Activated T-cell treated with anti-CD3 and anti-CD28 coated beads for 4 hours (primary cell): ENCODE measurements around the gene SMAD2.
"Not testable (repeated sequence)": the region's sequence is repeated elsewhere in the genome, so short reads cannot be mapped to it uniquely, and the experiment has no call there.

Source experiments
- DNase-seq: peaks from one replicate; pipeline ENCODE4 v3.0.0-alpha.2; 2020

The SMAD2 gene

DNA sequence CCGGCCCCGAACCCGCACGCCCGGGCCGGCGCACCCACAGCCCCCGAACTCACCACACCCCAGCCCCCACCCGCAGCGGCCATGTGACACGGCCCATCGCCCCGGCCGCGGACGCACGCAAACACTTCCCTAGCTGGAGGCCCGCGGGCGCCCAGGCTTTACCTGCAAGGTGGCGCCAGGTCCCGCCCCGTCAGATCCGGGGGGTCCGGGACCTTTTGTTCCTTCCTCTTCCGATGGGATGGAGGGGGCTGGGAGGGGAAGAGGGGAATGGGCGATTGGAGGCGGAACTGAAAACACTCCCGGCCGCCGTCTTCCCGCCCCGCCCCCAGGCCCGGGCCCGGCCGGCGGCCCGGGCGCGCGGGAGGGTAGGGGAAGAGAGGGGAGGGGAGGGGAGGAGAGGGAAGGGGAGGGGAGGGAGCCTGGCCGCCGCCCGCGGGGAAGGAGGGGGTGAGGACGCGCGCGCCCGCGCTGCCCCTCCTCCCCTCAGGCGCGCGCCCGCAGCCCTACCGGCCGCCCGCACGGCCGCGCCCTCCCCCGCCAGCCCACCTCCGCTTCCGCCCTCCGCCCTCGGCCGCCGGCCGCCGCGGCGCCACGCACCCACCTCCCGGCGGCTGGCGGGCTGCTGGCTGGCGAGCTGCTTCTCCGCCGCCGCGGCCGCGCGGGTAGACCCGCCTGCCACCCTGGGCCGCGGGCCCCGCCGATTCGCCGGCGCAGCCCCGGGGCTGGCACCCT lies at the start of gene SMAD2:
SMAD2 (minus strand) TSS at position 461 of the 732 bp plus-strand sequence. CDS start 33,903 bp downstream, outside the sequence.
- DNase-seq: peak; percentile 59

GRCh38 chr18:47979611-47980200 lies 49.2 kb upstream of the SMAD2 start:
- no peak for DNase-seq

DNA sequence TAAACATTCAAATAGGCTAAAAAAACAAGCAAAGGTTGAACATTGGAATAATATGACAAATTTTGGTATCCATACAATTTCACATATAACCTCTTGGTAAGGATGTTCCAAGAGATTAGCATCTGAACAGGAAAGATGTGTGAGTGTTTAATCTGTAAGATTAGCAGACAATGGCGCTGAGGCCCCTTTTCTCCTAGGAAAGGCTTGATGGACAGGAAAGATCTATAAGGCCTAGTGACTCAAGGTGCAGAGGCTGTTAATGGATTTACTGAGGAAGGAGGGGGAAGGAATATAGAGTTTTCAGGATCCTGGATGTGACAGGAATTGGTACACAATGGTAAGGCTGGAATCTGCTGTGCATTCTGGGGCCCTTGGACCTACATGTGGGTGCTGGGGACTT lies 48.1 kb upstream of the SMAD2 start:
- no peak for DNase-seq

- DNase-seq: no peak
Observed at GRCh38 chr18:47978141-47978540, 47.7 kb upstream of the SMAD2 start.

GRCh38 chr18:47975701-47976100 lies 45.2 kb upstream of the SMAD2 start:
- no peak for DNase-seq

DNA sequence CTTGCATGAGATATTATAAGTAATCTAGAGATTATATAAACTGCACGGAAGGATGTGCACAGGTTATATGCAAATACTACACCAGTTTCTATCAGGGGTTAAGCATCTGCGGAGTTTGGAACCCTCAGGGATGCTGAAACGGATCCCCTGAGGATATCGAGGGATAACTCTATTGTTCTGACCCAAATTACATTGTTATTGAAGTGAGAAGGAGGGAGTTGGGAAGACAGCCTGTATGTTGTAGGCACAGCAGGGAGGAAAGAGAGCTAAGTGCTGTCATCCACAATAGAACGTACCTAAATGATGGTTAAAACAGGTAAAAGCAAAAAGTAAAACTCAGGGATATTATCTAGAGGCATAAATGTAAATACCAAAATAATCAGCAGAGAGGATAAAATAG lies 44.6 kb upstream of the SMAD2 start:
- DNase-seq: no peak

GRCh38 chr18:47970664-47971531 lies 40.4 kb upstream of the SMAD2 start:
- DNase-seq: no peak

DNA sequence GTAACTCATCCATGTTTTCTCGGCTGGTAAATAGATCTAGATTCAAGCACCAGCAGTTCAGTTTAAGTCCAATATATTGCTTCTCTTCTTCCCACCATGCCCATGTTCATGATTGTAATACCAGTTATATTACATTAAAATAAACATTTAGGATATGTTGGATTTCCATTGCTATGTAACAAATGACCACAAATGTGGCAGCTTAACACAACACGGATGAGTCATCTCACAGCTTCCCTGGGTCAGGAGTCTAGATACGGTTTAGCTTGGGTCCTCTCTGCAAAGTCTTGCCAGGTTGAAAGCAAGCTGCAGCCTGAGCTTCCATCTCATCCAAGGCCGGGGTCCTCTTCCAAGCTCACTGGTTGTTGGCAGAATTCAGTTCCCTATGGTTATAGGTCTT lies 39.4 kb upstream of the SMAD2 start:
- no peak for DNase-seq

DNA sequence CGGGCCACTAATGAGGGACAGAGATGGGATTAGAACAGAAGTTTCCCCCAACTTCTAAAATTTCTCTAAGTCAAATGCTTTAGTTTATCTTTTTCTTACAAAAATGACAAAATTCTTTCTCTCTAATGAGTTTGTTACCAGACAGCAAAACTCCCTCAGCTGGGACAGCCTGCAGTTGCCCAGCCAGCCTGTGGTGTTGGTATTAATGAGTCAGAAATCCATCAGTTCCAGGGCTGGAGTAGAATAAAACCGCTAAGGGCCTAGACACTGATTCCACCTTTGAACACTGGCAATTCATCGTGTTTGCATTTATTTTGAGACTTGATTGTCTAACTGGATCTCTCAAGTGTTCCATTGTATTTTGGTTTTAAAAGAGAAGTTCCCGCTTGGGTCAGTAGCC lies 38.3 kb upstream of the SMAD2 start:
- DNase-seq: no peak

DNA sequence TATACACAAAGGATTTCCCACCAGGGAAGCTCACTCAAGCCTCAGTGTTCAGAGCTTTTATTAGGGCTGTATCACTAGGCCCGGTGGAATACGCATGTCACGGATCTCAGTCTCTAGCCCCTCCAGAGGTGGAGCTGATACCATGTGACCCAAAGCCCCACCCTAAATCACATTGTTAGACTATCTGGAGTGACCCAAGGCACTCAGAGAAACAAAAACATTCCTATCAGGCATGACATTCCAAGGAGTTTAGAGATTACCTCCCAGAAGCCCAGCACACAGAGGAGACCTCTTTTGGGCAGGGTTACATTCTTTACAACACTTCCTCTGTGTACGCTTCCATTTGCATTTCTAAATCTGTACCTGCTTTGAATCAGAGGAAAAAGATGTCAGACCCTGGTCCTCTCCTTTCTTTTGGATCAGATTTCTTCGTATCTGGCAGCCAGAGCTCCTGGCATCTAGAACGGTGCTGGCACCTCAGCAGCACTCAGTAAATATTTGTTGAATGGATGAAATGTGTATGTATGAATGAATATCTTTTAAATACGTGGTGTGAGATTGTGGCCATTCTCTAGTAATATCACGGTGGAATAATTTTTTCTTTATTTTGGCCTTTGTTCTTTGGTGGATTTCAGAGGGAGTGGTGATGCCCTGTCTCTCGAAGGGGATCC lies 37.7 kb upstream of the SMAD2 start:
- no peak for DNase-seq

- DNase-seq: no peak
Observed at GRCh38 chr18:47964053-47964452, 33.6 kb upstream of the SMAD2 start.

- not testable (repeated sequence) for DNase-seq
Observed at GRCh38 chr18:47961003-47961402, 30.5 kb upstream of the SMAD2 start.

DNA sequence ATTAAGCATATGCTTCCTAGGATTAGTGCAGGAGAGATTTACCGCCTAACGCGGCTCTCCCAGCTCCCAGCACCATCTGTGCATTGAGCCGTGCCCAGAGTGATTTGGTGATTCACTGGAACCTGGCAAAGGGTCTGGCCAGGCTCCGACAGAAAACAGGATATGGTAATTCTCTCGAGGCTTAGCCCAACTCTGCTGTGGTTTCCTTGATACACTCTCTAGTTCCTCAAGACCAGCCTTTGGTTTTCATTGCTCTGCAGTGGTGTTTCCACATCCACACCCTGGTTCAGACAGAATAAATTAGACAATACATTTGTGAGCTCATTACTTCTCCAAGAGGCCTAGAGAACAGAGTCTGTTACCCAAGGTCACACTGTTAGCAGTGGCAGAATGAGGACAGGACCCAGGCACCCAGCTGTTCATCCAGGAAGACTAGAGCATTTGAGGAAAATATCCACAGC lies 23.0 kb upstream of the SMAD2 start:
- no peak for DNase-seq

GRCh38 chr18:47950511-47950910 lies 20.1 kb upstream of the SMAD2 start:
- no peak for DNase-seq

DNA sequence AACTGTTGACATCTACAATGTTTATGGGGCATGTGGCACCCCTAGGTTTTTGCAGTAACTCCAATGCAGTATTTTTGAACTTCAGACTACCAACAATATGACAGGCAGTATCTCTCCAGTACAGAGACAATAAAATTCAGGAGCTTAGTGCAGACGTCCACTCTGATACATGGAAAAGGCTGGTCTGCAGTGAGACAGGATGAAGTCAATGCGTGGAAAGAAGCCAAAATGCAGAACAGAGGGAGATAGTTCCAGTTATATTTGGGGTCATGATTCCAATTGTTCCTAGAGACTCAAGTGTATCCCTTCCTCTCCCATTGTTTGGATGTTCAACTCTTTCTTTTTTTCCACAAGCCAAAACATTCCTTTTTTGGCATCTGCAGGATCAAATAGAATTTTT lies 18.7 kb upstream of the SMAD2 start:
- DNase-seq: no peak

GRCh38 chr18:47946889-47947288 lies 16.4 kb upstream of the SMAD2 start:
- no peak for DNase-seq

DNA sequence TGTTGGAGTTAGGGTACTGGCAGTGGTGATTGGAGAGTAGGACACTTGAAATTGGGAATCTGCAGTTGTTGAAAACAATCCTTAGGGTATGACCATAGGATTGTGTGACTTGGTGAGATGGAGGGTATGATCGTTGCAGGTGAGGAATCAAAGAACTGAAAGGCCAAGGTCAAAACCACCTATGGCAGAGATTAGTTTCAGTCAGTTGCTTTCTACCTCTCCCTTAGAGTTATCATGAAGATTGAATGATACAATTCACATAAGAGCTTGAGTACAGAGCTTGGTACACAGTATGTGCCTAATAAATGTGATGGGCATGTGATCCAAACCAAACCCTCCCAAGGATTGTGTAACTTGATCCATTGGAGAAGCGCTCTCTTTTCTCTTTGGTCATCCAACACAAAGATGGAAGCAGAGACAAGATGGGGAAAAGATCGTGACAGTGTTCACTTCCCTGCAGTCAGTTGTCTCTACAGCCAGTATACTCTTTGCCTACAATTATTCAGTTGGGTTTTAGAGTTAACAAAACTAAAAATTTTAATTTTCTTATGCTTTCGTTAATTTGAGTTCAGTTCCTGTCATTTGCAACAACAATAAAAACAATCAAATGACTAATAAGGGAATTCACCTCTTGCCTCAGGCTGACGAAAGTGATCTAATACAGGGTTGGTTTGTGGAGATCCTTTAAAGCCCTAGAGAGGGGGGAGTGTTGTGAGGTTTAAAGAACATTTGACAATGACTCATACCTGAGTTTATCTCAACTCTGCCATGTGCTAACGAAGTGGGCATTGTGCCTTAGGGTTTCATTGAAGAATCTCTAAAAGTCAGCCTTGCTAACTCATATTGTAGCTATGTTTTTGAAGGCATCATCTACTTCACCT lies 14.8 kb upstream of the SMAD2 start:
- no peak for DNase-seq

DNA sequence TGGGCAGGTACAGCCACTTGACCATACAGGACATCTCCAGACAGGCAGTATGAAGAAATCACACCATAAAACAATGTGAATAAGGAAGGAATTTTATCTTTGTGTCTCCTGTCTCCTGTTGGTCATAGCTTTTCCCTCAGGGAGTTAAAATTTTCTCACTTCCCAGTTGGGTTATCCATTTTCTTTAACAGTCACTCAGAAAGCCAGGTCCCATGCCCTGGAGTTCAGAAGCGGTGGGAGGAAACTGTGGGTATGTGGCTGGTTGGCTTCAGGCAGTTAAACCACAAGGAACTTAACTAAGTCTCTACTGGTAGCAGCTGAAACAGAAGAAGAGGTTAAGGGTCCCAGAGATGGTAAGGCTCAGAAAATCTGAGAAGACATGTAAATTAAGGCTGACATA lies 6.5 kb upstream of the SMAD2 start:
- DNase-seq: no peak

GRCh38 chr18:47935321-47936055 lies 5.0 kb upstream of the SMAD2 start:
- DNase-seq: no peak

DNA sequence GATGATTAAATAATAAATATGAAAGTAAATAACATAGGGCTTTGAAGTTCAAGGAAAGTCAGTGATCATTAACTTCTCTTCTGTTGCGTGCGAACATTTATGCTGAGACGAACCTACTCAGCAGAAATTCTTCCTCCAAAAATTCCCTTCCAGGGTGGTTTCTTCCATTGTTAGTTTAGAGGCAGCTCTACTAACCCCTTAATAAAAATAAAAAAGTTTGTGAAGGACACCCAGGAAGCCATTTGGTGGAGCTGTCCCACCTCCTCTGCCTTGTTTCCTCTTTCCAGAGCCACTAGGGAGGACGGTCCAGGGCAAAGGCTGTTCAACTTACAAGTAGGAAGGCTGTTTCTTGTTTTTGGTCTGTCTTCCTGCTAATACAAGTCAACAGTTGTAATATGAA lies 2.1 kb upstream of the SMAD2 start:
- no peak for DNase-seq

- no peak for DNase-seq
Observed at GRCh38 chr18:47932190-47932589, 1.7 kb upstream of the SMAD2 start.
